Transverse colon (tissue), 4 donors: ENCODE results near the gene HTR3B. TPM values are rescaled to one million over a fixed set of nuclear protein-coding genes. Genes with fewer than 3 reads are reported as not detected.

Experiments
- DNase-seq: peaks from one replicate; pipeline ENCODE4 v3.0.0-alpha.2; 2019
- H3K27ac ChIP-seq, 4 donors: fragments of 200-600 bp; sonication (generic); 2 replicates each; pipeline ENCODE4 v1.5.1; 2016 to 2018; ENCODE audit warnings: inconsistent platforms in 4 of 4
- H3K27me3 ChIP-seq: fragments of 200-600 bp; sonication (generic); 2 replicates; pipeline ENCODE4 v1.5.1; 2017; ENCODE audit warnings: inconsistent platforms
- H3K36me3 ChIP-seq, 4 donors: fragments of 200-600 bp; sonication (generic); 2 replicates each; pipeline ENCODE4 v1.5.1; 2017 to 2019; ENCODE audit warnings: inconsistent platforms in 4 of 4
- H3K4me1 ChIP-seq, 4 donors: fragments of 200-600 bp; sonication (generic); 2 replicates each; pipeline ENCODE4 v1.5.1; 2017 to 2020; ENCODE audit warnings: inconsistent platforms in 4 of 4
- H3K4me3 ChIP-seq, 4 donors: fragments of 200-600 bp; sonication (generic); 1 replicate in 1 of 4; 2 replicates in 3 of 4; pipeline versions ENCODE4 v1.5.1 to v1.6.1; 2017 to 2019; ENCODE audit warnings: inconsistent platforms in 4 of 4
- H3K9me3 ChIP-seq, 2 donors: fragments of 200-600 bp; sonication (generic); 2 replicates each; pipeline ENCODE4 v1.5.1; 2017 to 2019; ENCODE audit warnings: inconsistent platforms in 2 of 2
- CTCF ChIP-seq, 5 experiments: fragments of 200-600 bp in 3 of 5; fragments of 450-650 bp in 2 of 5; sonication (generic) in 3 of 5; IDR thresholded peaks; 1 replicate in 2 of 5; 2 replicates in 3 of 5; pipeline ENCODE4 v1.5.1; 2016 to 2017; ENCODE audit warnings: antibody characterized with exemption in 5 of 5, inconsistent platforms in 3 of 5, mild to moderate bottlenecking in 2 of 5, moderate library complexity in 1 of 5
- EP300 ChIP-seq: sonication (generic); formaldehyde crosslinking; IDR thresholded peaks from one replicate; pipeline ENCODE4 v1.6.1; 2017; ENCODE audit warnings: antibody characterized with exemption, low read depth
- POLR2A ChIP-seq: fragments of 450-650 bp; IDR thresholded peaks from one replicate; pipeline ENCODE4 v1.6.1; 2016; ENCODE audit warnings: antibody characterized with exemption, mild to moderate bottlenecking, moderate library complexity
- POLR2AphosphoS5 ChIP-seq, 3 donors: sonication (generic); formaldehyde crosslinking; IDR thresholded peaks; one replicate each; pipeline ENCODE4 v1.6.1; 2016; ENCODE audit warnings: antibody characterized with exemption in 3 of 3
- WGBS, 2 donors: methylation state at CpG; one replicate each; pipeline ENCODE4 v1.1.5; 2018; ENCODE audit warnings: low coverage in 1 of 2; 5-methylcytosine and 5-hydroxymethylcytosine counted together
- in situ Hi-C, 4 donors: fragments of 200-750 bp; cut with MboI; loops; one replicate each; pipeline versions ENCODE4 v1.15.0 to v1.15.1; 2017; ENCODE audit warnings: low sequenced_read_pairs in 3 of 4, low pct_ligation_motif_present in 1 of 4, low pct_unique_long_range_greater_than_20kb in 1 of 4
- intact Hi-C: fragments of 100-400 bp; cut with DNase I; formaldehyde crosslinking; loops from one replicate; pipeline ENCODE4 v1.15.1; 2023; ENCODE audit warnings: low total_unique reads
- total RNA-seq, 4 donors: library from RNA; depleted of rRNA; stranded (reverse); fragments of >200 nt; gene quantifications; one replicate each; pipeline ENCODE4 v1.1.0, GENCODE V29; 2016

The HTR3B gene
- total RNA-seq, result under 1 TPM in 1 of 4 donors, not detected in 3; 0.14 TPM

GRCh38 chr11:113904379-113905101 lies at the start of gene HTR3B:
Gene HTR3B, plus strand, starts transcription at chr11:113904796. Its CDS starts 138 bp downstream, at chr11:113904934.
- TF ChIP-seq EP300 (no peak), POLR2AphosphoS5 (IDR thresholded peaks at IDR 0.05) (no peak), POLR2A (no peak)
- peaks cover 0 to 17% (median 8%) of the 10 kb centered on the region in 4 donors for H3K4me1 ChIP-seq
- no peaks in the 10 kb centered on the region for H3K9me3 ChIP-seq
- in situ Hi-C loops, result loop anchor here in 1 of 4 donors (10.0 kb wide), 1 partner anchor 350 kb away; no protein-coding TSS in a partner anchor
- H3K27ac ChIP-seq, result no peak within 1 kb of the TSS
- 65 to 75% methylated on average over 4 to 6 of the region's 6 CpGs for WGBS, 2 donors
- no peak for DNase-seq
- no peaks in the 10 kb centered on the region for H3K36me3 ChIP-seq
- H3K27me3 ChIP-seq, result peaks cover 9% of the 10 kb centered on the region
- intact Hi-C loops, result no loop called here
- H3K4me3 ChIP-seq, result no peak within 1 kb of the TSS

GRCh38 chr11:113855803-113856202 lies 48.8 kb upstream of the HTR3B start:
- DNase-seq, result no peak
- no peak overlapping the region for H3K4me3 ChIP-seq
- in situ Hi-C loops (no loop called here), intact Hi-C loops (loop anchor here (2.0 kb wide), 1 partner anchor 39 kb away; no protein-coding TSS in a partner anchor)
- TF ChIP-seq POLR2A, result no peak
- H3K4me1 ChIP-seq, result peaks cover 0 to 21% (median 10%) of the 10 kb centered on the region in 4 donors
- no peaks in the 10 kb centered on the region for H3K27me3 ChIP-seq
- peaks cover 0 to 2% (median 0%) of the 10 kb centered on the region in 4 donors for H3K36me3 ChIP-seq
- H3K9me3 ChIP-seq, result no peaks in the 10 kb centered on the region
- WGBS, 2 donors, result 95 to 100% methylated on average over 6 of the region's 6 CpGs
- no peak overlapping the region for H3K27ac ChIP-seq

- TF ChIP-seq POLR2AphosphoS5 (IDR thresholded peaks at IDR 0.05), result no peak
- no peak for TF ChIP-seq POLR2A
- TF ChIP-seq CTCF (IDR thresholded peaks at IDR 0.05), result no peak
- TF ChIP-seq EP300, result no peak
- intact Hi-C loops, result loop anchor here (2.0 kb wide), 1 partner anchor 38 kb away; no protein-coding TSS in a partner anchor
- H3K27ac ChIP-seq, result no peak overlapping the region
- no peak for DNase-seq
- H3K4me3 ChIP-seq, result no peak overlapping the region
- H3K9me3 ChIP-seq, result no peaks in the 10 kb centered on the region
- in situ Hi-C loops, result no loop called here
- H3K36me3 ChIP-seq, result no peaks in the 10 kb centered on the region
- H3K4me1 ChIP-seq, result peaks cover 0 to 21% (median 10%) of the 10 kb centered on the region in 4 donors
- no peaks in the 10 kb centered on the region for H3K27me3 ChIP-seq
- WGBS, 2 donors, result 39 to 55% methylated on average over 5 of the region's 5 CpGs
Measured at GRCh38 chr11:113856966-113857759, 47.4 kb upstream of the HTR3B start.

- intact Hi-C loops, result no loop called here
- H3K4me1 ChIP-seq, result peaks cover 0 to 21% (median 10%) of the 10 kb centered on the region in 4 donors
- TF ChIP-seq EP300 (no peak), POLR2A (no peak), POLR2AphosphoS5 (IDR thresholded peaks at IDR 0.05) (no peak), CTCF (IDR thresholded peaks at IDR 0.05) (no peak)
- H3K9me3 ChIP-seq, result no peaks in the 10 kb centered on the region
- DNase-seq, result no peak
- H3K36me3 ChIP-seq, result no peaks in the 10 kb centered on the region
- no peak overlapping the region for H3K4me3 ChIP-seq
- H3K27me3 ChIP-seq, result no peaks in the 10 kb centered on the region
- H3K27ac ChIP-seq, result no peak overlapping the region
- in situ Hi-C loops, result no loop called here
Measured at GRCh38 chr11:113859665-113860064, 44.9 kb upstream of the HTR3B start.

GRCh38 chr11:113862435-113862834 lies 42.2 kb upstream of the HTR3B start:
- DNase-seq, result no peak
- in situ Hi-C loops, result no loop called here
- Histone ChIP-seq H3K9me3 (no peaks in the 10 kb centered on the region), H3K27ac (no peak overlapping the region), H3K27me3 (no peaks in the 10 kb centered on the region), H3K36me3 (no peaks in the 10 kb centered on the region), H3K4me1 (peaks cover 0 to 12% (median 4%) of the 10 kb centered on the region in 4 donors), H3K4me3 (no peak overlapping the region)
- intact Hi-C loops, result no loop called here
- 71 to 72% methylated on average over 5 of the region's 5 CpGs for WGBS, 2 donors
- TF ChIP-seq CTCF (IDR thresholded peaks at IDR 0.05), result no peak
- TF ChIP-seq POLR2A, result no peak
- TF ChIP-seq EP300, result no peak
- TF ChIP-seq POLR2AphosphoS5 (IDR thresholded peaks at IDR 0.05), result no peak
